Panc1 (cell line): ENCODE measurements around the gene DEPDC5. TPM values are rescaled to one million over a fixed set of nuclear protein-coding genes. Genes with fewer than 3 reads are reported as not detected.
"Not testable (repeated sequence)": the region's sequence is repeated elsewhere in the genome, so short reads cannot be mapped to it uniquely, and the experiment has no call there.

Experiments used
- ATAC-seq: fragments of 200-7000 bp; cut with Tn5 transposase; 2 replicates; pipeline ENCODE4 v1.9.1; 2020; ENCODE audit warnings: mild to moderate bottlenecking, moderate library complexity
- BruUV-seq: library from RNA; stranded (reverse); fragments of 400-500 nt; replicated peaks from 2 replicates; lab custom pipeline; 2021; lab: Mats Ljungman, UMichigan
- CTCF ChIA-PET: fragments of 300-600 bp; sonication (Branson Sonifier 250); formaldehyde crosslinking; loops from one replicate; lab custom pipeline; 2022; ENCODE audit warnings: antibody characterized with exemption; lab: Charles Lee
- POLR2A ChIA-PET: fragments of 300-600 bp; sonication (Branson Sonifier 250); formaldehyde crosslinking; loops from one replicate; lab custom pipeline; 2022; ENCODE audit warnings: antibody characterized with exemption; lab: Charles Lee
- DNase-seq: peaks from one replicate; pipeline ENCODE4 v3.0.0-alpha.2; 2010; ENCODE audit warnings: low read depth, low spot score
- H3K27ac ChIP-seq: 2 replicates; pipeline ENCODE4 v1.5.1; 2011; ENCODE audit warnings: mild to moderate bottlenecking, low read length, inconsistent platforms
- H3K27me3 ChIP-seq: fragments of 200-500 bp; sonication (Bioruptor generic); 2 replicates; pipeline ENCODE4 v1.6.0; 2014; ENCODE audit warnings: low read length, inconsistent platforms; ENCODE audit not compliant: control insufficient read depth, insufficient read depth
- H3K36me3 ChIP-seq: fragments of 200-500 bp; sonication (Bioruptor generic); 2 replicates; pipeline ENCODE4 v1.5.1; 2014; ENCODE audit warnings: inconsistent platforms, mild to moderate bottlenecking, low read length, moderate library complexity; ENCODE audit not compliant: control insufficient read depth, insufficient read depth
- H3K4me1 ChIP-seq: 2 replicates; pipeline ENCODE4 v1.5.1; 2011; ENCODE audit warnings: inconsistent platforms, mild to moderate bottlenecking, low read length, moderate library complexity; ENCODE audit not compliant: control insufficient read depth, insufficient read depth
- H3K4me3 ChIP-seq, 2 experiments: 2 replicates each; pipeline ENCODE4 v1.5.1; 2011 to 2012; ENCODE audit warnings: low read depth in 2 of 2, low read length in 2 of 2, mild to moderate bottlenecking in 2 of 2, inconsistent platforms in 1 of 2, moderate library complexity in 1 of 2
- H3K9me3 ChIP-seq: fragments of 200-500 bp; sonication (Bioruptor generic); 2 replicates; pipeline ENCODE4 v1.5.1; 2014; ENCODE audit warnings: low read depth, mild to moderate bottlenecking, inconsistent platforms, low read length, moderate library complexity; ENCODE audit not compliant: control insufficient read depth, insufficient read depth
- CTCF ChIP-seq: fragments of 450-650 bp; IDR thresholded peaks from 2 replicates; pipeline ENCODE4 v1.5.1; 2017; ENCODE audit warnings: mild to moderate bottlenecking
- POLR2AphosphoS5 ChIP-seq: IDR thresholded peaks from 2 replicates; pipeline ENCODE4 v1.6.1; 2012; ENCODE audit warnings: mild to moderate bottlenecking, low read depth, low read length, moderate library complexity
- REST ChIP-seq, 2 experiments: IDR thresholded peaks; 2 replicates each; pipeline ENCODE4 v1.6.1; 2011 to 2012; ENCODE audit warnings: low read depth in 2 of 2, control low read depth in 1 of 2, low read length in 1 of 2, mild to moderate bottlenecking in 1 of 2, moderate library complexity in 1 of 2; ENCODE audit not compliant: insufficient read depth in 1 of 2
- SIN3A ChIP-seq: IDR thresholded peaks from 2 replicates; pipeline ENCODE4 v1.6.1; 2012; ENCODE audit warnings: low read depth, mild to moderate bottlenecking, low read length, moderate library complexity, borderline replicate concordance; ENCODE audit not compliant: insufficient read depth
- TCF7L2 ChIP-seq: IDR thresholded peaks from 2 replicates; pipeline ENCODE4 v1.6.1; 2011; ENCODE audit warnings: mild to moderate bottlenecking, low read depth, low read length, inconsistent platforms
- in situ Hi-C: cut with HindIII; loops from 2 replicates; pipeline ENCODE4 v1.10.0; 2016; ENCODE audit warnings: low sequenced_read_pairs, low pct_unique_long_range_greater_than_20kb
- intact Hi-C: fragments of 100-400 bp; cut with micrococcal nuclease; formaldehyde crosslinking; loops from one replicate; pipeline ENCODE4 v1.10.0; 2022; ENCODE audit not compliant: unreplicated experiment
- total RNA-seq: library from RNA; stranded (reverse); gene quantifications from one replicate; pipeline ENCODE4 v1.2.1, GENCODE V29; 2021; ENCODE audit not compliant: unreplicated experiment

DEPDC5 gene
- total RNA-seq, 1 experiment from 2014 or later, result 20.2 TPM

- POLR2A ChIA-PET, H3K27ac ChIP-seq, DNase-seq, H3K4me3 ChIP-seq, in situ Hi-C loops, intact Hi-C loops, H3K9me3 ChIP-seq, H3K36me3 ChIP-seq, ATAC-seq, CTCF ChIA-PET, BruUV-seq, H3K4me1 ChIP-seq, H3K27me3 ChIP-seq: not testable (repeated sequence)
Measured at GRCh38 chr22:31758860-31759259, 5.0 kb downstream of the DEPDC5 start.

- TF ChIP-seq SIN3A (no peak), CTCF (no peak), POLR2AphosphoS5 (no peak), REST (IDR thresholded peaks at IDR 0.05; ENCODE audit: insufficient read depth in 1 of 2, low read depth in 2 of 2, low read length in 1 of 2) (no peak), TCF7L2 (no peak)
- Histone ChIP-seq H3K4me1 (no peaks in the 10 kb centered on the region), H3K9me3 (no peaks in the 10 kb centered on the region), H3K27ac (no peak overlapping the region), H3K27me3 (no peaks in the 10 kb centered on the region), H3K36me3 (peaks cover 10% of the 10 kb centered on the region), H3K4me3 (no peak overlapping the region)
- POLR2A ChIA-PET, result no interaction called here
- in situ Hi-C loops, result no loop called here
- intact Hi-C loops, result no loop called here
- CTCF ChIA-PET, result interaction anchor here (0.6 kb wide), 1 partner anchor 43 kb away, joined by 9 read pairs; no protein-coding TSS in a partner anchor
- BruUV-seq, result no TSS peak
- no peak for DNase-seq
- no peak for ATAC-seq
Measured at GRCh38 chr22:31764785-31765184, 11.0 kb downstream of the DEPDC5 start.

- ATAC-seq (no peak), DNase-seq (no peak)
- no peaks in the 10 kb centered on the region for H3K9me3 ChIP-seq
- no peak overlapping the region for H3K4me3 ChIP-seq
- CTCF ChIA-PET, result no interaction called here
- intact Hi-C loops (no loop called here), in situ Hi-C loops (no loop called here)
- POLR2A ChIA-PET, result interaction anchor here (0.6 kb wide), 1 partner anchor 11 kb away, joined by 3 read pairs; no protein-coding TSS in a partner anchor
- no peak for TF ChIP-seq POLR2AphosphoS5
- no peak for TF ChIP-seq REST (IDR thresholded peaks at IDR 0.05; ENCODE audit: insufficient read depth in 1 of 2, low read depth in 2 of 2, low read length in 1 of 2)
- TF ChIP-seq TCF7L2, result no peak
- TF ChIP-seq SIN3A, result no peak
- no peak for TF ChIP-seq CTCF
- no peaks in the 10 kb centered on the region for H3K4me1 ChIP-seq
- H3K36me3 ChIP-seq, result peaks cover 10% of the 10 kb centered on the region
- H3K27me3 ChIP-seq, result no peaks in the 10 kb centered on the region
- no peak overlapping the region for H3K27ac ChIP-seq
- BruUV-seq, result no TSS peak
Measured at GRCh38 chr22:31768422-31769059, 14.7 kb downstream of the DEPDC5 start.
